ENCODE data around the gene NPPC.

DNA sequence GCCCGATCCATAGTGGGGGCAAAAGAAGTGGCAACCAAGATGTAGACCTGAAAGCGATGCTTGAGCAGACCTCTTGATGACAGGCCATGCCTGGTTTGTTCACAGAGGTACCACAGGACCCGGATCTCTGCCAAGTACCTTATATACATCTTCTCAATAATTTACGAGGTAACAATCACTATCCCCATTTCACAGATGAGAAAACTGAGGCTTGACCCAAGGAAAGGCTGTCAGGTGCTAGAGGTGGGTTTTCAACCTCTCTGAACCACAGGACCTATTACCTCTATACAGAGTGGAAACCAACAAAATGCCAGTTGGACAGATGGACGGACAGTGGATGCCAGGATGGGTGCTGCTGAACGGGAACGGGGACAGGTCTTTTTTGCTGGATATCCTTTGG lies 21.5 kb upstream of the NPPC start:
- TF ChIP-seq, protein P1, sequence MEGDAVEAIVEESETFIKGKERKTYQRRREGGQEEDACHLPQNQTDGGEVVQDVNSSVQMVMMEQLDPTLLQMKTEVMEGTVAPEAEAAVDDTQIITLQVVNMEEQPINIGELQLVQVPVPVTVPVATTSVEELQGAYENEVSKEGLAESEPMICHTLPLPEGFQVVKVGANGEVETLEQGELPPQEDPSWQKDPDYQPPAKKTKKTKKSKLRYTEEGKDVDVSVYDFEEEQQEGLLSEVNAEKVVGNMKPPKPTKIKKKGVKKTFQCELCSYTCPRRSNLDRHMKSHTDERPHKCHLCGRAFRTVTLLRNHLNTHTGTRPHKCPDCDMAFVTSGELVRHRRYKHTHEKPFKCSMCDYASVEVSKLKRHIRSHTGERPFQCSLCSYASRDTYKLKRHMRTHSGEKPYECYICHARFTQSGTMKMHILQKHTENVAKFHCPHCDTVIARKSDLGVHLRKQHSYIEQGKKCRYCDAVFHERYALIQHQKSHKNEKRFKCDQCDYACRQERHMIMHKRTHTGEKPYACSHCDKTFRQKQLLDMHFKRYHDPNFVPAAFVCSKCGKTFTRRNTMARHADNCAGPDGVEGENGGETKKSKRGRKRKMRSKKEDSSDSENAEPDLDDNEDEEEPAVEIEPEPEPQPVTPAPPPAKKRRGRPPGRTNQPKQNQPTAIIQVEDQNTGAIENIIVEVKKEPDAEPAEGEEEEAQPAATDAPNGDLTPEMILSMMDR (IDR thresholded peaks at IDR 0.05), result no peak
- no peak for TF ChIP-seq POLR2A (IDR thresholded peaks at IDR 0.05)

Measured in lower leg skin (tissue), 3 donors.